ENCODE measurements around the gene CD300C. TPM values are rescaled to one million over a fixed set of nuclear protein-coding genes. Genes with fewer than 3 reads are reported as not detected.

Gene CD300C
- total and polyA plus RNA-seq, 4 donors = 1.2 to 24.0 (median 10.2) TPM

DNA sequence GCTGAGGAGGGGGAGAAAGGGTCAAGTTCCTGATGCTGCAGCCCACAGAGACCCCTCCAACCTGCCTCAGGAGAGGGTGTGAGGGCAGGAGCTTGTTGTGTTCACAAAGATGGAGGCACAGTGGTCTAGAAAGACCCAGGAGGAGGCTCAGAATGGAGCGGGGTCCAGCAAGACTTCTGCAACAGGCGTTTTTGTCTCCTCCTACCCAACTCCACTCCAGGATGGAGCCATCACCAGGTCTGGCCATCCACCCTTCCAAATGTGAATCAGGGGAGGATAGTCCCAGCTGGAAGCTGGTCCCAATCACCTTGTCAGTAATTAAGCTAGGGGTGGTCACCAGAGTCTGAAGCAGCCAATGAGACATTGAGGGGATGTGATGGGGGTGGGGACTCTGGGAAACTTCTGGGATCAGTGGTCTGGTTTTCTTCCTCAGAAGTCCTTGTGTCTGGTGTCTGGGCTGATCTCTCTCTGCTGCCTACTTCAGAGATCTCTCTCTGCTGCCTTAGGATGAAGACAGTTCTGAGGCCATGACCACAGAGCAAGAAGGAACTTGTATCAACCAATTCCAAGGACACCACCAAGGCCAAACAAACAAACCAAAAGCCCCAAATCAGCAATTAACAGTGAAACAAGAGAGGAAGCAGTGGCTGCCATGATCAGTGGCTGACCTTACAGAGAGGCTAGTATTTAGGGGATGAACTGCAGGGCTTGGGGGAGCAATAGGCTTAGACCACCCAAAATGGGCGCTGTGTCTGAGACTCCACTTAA is 29.2 kb downstream of the CD300C start:
- Histone ChIP-seq H3K9me3 (ENCODE audit: control insufficient read depth in 4 of 4, insufficient read depth in 3 of 4, low read length in 3 of 4) (peaks cover 0 to 8% (median 0%) of the 10 kb centered on the region in 4 donors), H3K27ac (ENCODE audit: low read depth in 1 of 2, low read length in 1 of 2) (no peak overlapping the region), H3K4me1 (ENCODE audit: control insufficient read depth in 5 of 5, insufficient read depth in 5 of 5, low read length in 5 of 5) (no peaks in the 10 kb centered on the region), H3K27me3 (ENCODE audit: control insufficient read depth in 3 of 3, insufficient read depth in 3 of 3, low read length in 2 of 3) (no peaks in the 10 kb centered on the region), H3K36me3 (ENCODE audit: control insufficient read depth in 4 of 4, insufficient read depth in 4 of 4, low read length in 4 of 4) (no peaks in the 10 kb centered on the region), H3K4me3 (no peak overlapping the region), H3K9ac (ENCODE audit: insufficient read depth in 1 of 2, low read length in 2 of 2) (no peak overlapping the region)
- ATAC-seq (ENCODE audit: insufficient read depth, low FRiP score) (no peak), DNase-seq (no peak)
- TF ChIP-seq, protein P1, sequence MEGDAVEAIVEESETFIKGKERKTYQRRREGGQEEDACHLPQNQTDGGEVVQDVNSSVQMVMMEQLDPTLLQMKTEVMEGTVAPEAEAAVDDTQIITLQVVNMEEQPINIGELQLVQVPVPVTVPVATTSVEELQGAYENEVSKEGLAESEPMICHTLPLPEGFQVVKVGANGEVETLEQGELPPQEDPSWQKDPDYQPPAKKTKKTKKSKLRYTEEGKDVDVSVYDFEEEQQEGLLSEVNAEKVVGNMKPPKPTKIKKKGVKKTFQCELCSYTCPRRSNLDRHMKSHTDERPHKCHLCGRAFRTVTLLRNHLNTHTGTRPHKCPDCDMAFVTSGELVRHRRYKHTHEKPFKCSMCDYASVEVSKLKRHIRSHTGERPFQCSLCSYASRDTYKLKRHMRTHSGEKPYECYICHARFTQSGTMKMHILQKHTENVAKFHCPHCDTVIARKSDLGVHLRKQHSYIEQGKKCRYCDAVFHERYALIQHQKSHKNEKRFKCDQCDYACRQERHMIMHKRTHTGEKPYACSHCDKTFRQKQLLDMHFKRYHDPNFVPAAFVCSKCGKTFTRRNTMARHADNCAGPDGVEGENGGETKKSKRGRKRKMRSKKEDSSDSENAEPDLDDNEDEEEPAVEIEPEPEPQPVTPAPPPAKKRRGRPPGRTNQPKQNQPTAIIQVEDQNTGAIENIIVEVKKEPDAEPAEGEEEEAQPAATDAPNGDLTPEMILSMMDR (IDR thresholded peaks at IDR 0.05; ENCODE audit: control extremely low read depth, extremely low read depth) = no peak
- 91 to 96% methylated on average over 3 of the region's 3 CpGs for WGBS, 2 donors

DNA sequence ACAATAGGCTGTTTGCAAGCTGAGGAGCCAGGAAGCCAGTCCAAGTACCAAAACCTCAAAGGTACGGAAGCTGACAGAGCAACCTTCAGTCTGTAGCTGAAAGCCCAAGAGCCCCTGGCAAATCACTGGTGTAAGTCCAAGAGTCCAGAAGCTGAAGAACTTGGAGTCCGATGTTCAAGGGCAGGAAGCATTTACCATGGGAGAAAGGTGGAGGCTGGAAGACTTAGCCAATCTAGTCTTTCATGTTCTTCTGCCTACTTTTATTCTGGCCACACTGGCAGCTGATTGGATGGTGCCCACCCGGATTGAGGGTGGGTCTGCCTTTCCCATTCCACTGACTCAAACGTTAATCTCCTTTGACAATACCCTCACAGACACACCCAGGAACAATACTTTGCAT is 30.0 kb downstream of the CD300C start:
- Histone ChIP-seq H3K9ac (ENCODE audit: insufficient read depth in 1 of 2, low read length in 2 of 2) (no peak overlapping the region), H3K4me3 (no peak overlapping the region), H3K9me3 (ENCODE audit: control insufficient read depth in 4 of 4, insufficient read depth in 3 of 4, low read length in 3 of 4) (peaks cover 0 to 8% (median 0%) of the 10 kb centered on the region in 4 donors), H3K27me3 (ENCODE audit: control insufficient read depth in 3 of 3, insufficient read depth in 3 of 3, low read length in 2 of 3) (no peaks in the 10 kb centered on the region), H3K4me1 (ENCODE audit: control insufficient read depth in 5 of 5, insufficient read depth in 5 of 5, low read length in 5 of 5) (no peaks in the 10 kb centered on the region), H3K27ac (ENCODE audit: low read depth in 1 of 2, low read length in 1 of 2) (no peak overlapping the region), H3K36me3 (ENCODE audit: control insufficient read depth in 4 of 4, insufficient read depth in 4 of 4, low read length in 4 of 4) (no peaks in the 10 kb centered on the region)
- no peak for DNase-seq
- WGBS, 2 donors = 79 to 85% methylated on average over 4 of the region's 4 CpGs
- TF ChIP-seq, protein P1 (IDR thresholded peaks at IDR 0.05; ENCODE audit: control extremely low read depth, extremely low read depth) = no peak
- no peak for ATAC-seq (ENCODE audit: insufficient read depth, low FRiP score)

DNA sequence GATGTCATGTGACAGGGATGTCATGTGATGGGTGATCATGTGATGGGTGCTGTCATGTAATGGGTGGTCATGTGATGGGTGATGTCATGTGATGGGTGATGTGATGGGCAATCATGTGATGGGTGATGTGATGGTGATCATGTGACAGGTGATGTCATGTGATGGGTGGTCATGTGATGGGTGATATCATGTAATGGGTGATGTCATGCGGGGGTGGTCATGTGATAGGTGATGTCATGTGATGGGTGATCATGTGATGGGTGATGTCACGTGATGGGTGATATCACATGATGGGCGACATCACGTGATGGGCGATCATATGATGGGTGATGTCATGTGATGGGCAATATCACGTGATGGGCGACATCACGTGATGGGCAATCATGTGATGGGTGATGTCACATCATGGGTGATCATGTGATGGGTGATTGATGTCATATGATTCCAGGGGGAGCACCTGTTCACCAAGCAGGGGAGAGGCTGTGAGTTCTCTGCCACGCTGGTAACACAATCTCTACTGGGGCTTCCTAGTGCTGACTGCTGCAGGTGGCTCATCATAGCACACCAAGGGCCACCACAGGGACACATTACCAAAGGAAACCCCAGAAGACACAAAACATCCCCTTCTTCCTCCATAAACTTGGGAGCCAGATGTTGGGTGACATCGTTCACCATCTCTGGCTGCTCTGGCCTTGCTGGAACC is 31.1 kb downstream of the CD300C start:
- no peak overlapping the region for H3K4me3 ChIP-seq
- TF ChIP-seq, protein P1 (IDR thresholded peaks at IDR 0.05; ENCODE audit: control extremely low read depth, extremely low read depth) = no peak
- DNase-seq (no peak), ATAC-seq (ENCODE audit: insufficient read depth, low FRiP score) (no peak)
- H3K36me3 ChIP-seq (ENCODE audit: control insufficient read depth in 4 of 4, insufficient read depth in 4 of 4, low read length in 4 of 4) = no peaks in the 10 kb centered on the region
- H3K9me3 ChIP-seq (ENCODE audit: control insufficient read depth in 4 of 4, insufficient read depth in 3 of 4, low read length in 3 of 4) = peaks cover 0 to 8% (median 0%) of the 10 kb centered on the region in 4 donors
- H3K27me3 ChIP-seq (ENCODE audit: control insufficient read depth in 3 of 3, insufficient read depth in 3 of 3, low read length in 2 of 3) = no peaks in the 10 kb centered on the region
- no peak overlapping the region for H3K9ac ChIP-seq (ENCODE audit: insufficient read depth in 1 of 2, low read length in 2 of 2)
- WGBS, 2 donors = 95 to 97% methylated on average over 10 of the region's 10 CpGs
- no peak overlapping the region for H3K27ac ChIP-seq (ENCODE audit: low read depth in 1 of 2, low read length in 1 of 2)
- no peaks in the 10 kb centered on the region for H3K4me1 ChIP-seq (ENCODE audit: control insufficient read depth in 5 of 5, insufficient read depth in 5 of 5, low read length in 5 of 5)

All from lung (tissue), 12 donors.